ENCODE measurements around the gene TMEM273.

DNA sequence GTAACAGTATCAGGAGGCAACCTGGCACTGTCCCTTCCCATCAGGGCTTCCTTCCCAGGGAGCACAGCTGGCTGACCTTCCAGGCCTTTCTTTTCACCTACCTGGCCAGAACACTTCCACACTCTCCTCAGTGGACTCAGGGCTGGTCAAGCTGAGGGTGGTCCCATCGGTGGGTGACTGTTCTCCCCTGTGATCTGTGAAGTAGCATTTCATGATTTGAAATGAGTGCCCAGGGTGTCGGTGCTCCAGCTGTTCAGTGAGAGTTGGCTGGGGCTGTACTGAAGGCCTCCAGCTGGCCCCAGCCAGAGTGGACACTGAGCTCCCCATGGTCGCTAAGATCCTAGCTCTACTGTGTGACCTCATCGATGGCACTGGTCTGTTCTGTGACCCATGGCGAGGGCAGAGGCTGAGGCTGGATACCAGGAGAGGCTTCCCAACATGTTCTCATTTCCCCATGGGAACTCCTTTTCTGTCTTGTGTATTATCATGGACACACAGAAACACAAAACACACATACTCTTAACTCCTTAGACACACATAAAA is 54.4 kb downstream of the TMEM273 start, which contains the start of gene FAM170B:
- TF ChIP-seq, protein P1, sequence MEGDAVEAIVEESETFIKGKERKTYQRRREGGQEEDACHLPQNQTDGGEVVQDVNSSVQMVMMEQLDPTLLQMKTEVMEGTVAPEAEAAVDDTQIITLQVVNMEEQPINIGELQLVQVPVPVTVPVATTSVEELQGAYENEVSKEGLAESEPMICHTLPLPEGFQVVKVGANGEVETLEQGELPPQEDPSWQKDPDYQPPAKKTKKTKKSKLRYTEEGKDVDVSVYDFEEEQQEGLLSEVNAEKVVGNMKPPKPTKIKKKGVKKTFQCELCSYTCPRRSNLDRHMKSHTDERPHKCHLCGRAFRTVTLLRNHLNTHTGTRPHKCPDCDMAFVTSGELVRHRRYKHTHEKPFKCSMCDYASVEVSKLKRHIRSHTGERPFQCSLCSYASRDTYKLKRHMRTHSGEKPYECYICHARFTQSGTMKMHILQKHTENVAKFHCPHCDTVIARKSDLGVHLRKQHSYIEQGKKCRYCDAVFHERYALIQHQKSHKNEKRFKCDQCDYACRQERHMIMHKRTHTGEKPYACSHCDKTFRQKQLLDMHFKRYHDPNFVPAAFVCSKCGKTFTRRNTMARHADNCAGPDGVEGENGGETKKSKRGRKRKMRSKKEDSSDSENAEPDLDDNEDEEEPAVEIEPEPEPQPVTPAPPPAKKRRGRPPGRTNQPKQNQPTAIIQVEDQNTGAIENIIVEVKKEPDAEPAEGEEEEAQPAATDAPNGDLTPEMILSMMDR (IDR thresholded peaks at IDR 0.05): no peak
- TF ChIP-seq POLR2A (IDR thresholded peaks at IDR 0.05): no peak

All from esophagus squamous epithelium (tissue), 4 donors.